ENCODE measurements around the gene DDN.

- no peak for TF ChIP-seq EZH2 (IDR thresholded peaks at IDR 0.05)
- no peak for TF ChIP-seq POLR2AphosphoS5 (IDR thresholded peaks at IDR 0.05; ENCODE audit: borderline replicate concordance, low read depth, low read length)
- TF ChIP-seq FOXP2 (optimal IDR thresholded peaks at IDR 0.05; ENCODE audit: control extremely low read depth, extremely low read length, insufficient read depth): no peak
Measured at GRCh38 chr12:49014547-49014946, 15.4 kb upstream of the DDN start.

Measured in SK-N-MC (cell line).